Kidney (tissue), 14 donors: Measurements from ENCODE around the gene NCOA3. TPM values are rescaled to one million over a fixed set of nuclear protein-coding genes. Genes with fewer than 3 reads are reported as not detected.

Experiments
- DNase-seq, 5 donors: peaks; one replicate each; pipeline ENCODE4 v3.0.0-alpha.2; 2013 to 2020
- FAIRE-seq: peaks from 2 replicates; lab custom pipeline; 2012; peaks lifted over from hg19 to GRCh38; lab: Jason Lieb, UNC
- H3K27ac ChIP-seq, 2 donors: one replicate each; pipeline ENCODE4 v1.7.0; 2013; ENCODE audit warnings: low read depth in 2 of 2, low read length in 2 of 2, inconsistent platforms in 1 of 2
- H3K27me3 ChIP-seq: one replicate; pipeline ENCODE4 v1.7.1; 2013; ENCODE audit warnings: low read length, inconsistent platforms; ENCODE audit not compliant: control insufficient read depth, insufficient read depth
- H3K36me3 ChIP-seq, 3 donors: one replicate each; pipeline versions ENCODE4 v1.7.0 to v1.7.1; 2013; ENCODE audit warnings: low read length in 3 of 3, control low read depth in 1 of 3, inconsistent platforms in 1 of 3; ENCODE audit not compliant: insufficient read depth in 3 of 3, control insufficient read depth in 2 of 3
- H3K4me1 ChIP-seq, 3 donors: one replicate each; pipeline versions ENCODE4 v1.7.0 to v1.7.1; 2013; ENCODE audit warnings: low read length in 3 of 3, inconsistent platforms in 1 of 3, low read depth in 1 of 3; ENCODE audit not compliant: control insufficient read depth in 2 of 3, insufficient read depth in 2 of 3
- H3K4me3 ChIP-seq, 3 donors: one replicate each; pipeline versions ENCODE4 v1.7.0 to v1.8.1; 2013; ENCODE audit warnings: low read length in 3 of 3, control low read depth in 1 of 3, inconsistent platforms in 1 of 3
- H3K9ac ChIP-seq, 3 donors: one replicate each; pipeline versions ENCODE4 v1.7.0 to v1.7.1; 2013; ENCODE audit warnings: low read length in 3 of 3, control low read depth in 1 of 3, inconsistent platforms in 1 of 3
- H3K9me3 ChIP-seq, 3 donors: one replicate each; pipeline versions ENCODE4 v1.7.0 to v1.7.1; 2013; ENCODE audit warnings: low read length in 3 of 3, control low read depth in 1 of 3, inconsistent platforms in 1 of 3; ENCODE audit not compliant: control insufficient read depth in 2 of 3, insufficient read depth in 1 of 3
- CTCF ChIP-seq: IDR thresholded peaks from 3 replicates; pipeline ENCODE4 v1.5.1; 2012; ENCODE audit warnings: mild to moderate bottlenecking, moderate library complexity, borderline replicate concordance; ENCODE audit not compliant: insufficient read depth; ENCODE audit errors: extremely low read depth
- intact Hi-C: fragments of 100-400 bp; cut with DNase I; formaldehyde crosslinking; loops from one replicate; pipeline ENCODE4 v1.11.1; 2022
- polyA plus RNA-seq: library from polyadenylated mRNA; stranded (reverse); fragments of 350-450 nt; fragmentation: Illumina TruSeq; extraction: RNeasy Lipid Tissue Mini Kit (QIAGEN cat#74804); gene quantifications from one replicate; pipeline ENCODE4 v1.2.3, GENCODE V29; 2014; ENCODE audit warnings: low read depth, low replicate concordance; ENCODE audit not compliant: insufficient read depth
- total RNA-seq: library from RNA; stranded (reverse); fragmentation: NEBNext Ultra II Directional; extraction: Animal tissue kit (Norgen Biotek cat#: 25700); gene quantifications from one replicate; pipeline ENCODE4 v1.2.1, GENCODE V29; 2021
- donor health status: control.
- donor health status: control.
- donor health status: control.
- donor health status: control.
- donor health status: control.
- donor health status: DM: yes; HTN: yes; CAD: no.
- donor health status: Normal renal cell carcinoma (clear cell type).

Gene NCOA3
- total and polyA plus RNA-seq, 2 donors from 2014 or later: 4.9 to 38.8 TPM

GRCh38 chr20:47666304-47666703, 164.6 kb downstream of the NCOA3 start:
- intact Hi-C loops: loop anchor here (5.0 kb wide), 1 partner anchor 956 kb away; no protein-coding TSS in a partner anchor
- Histone ChIP-seq H3K27me3 (no peaks in the 10 kb centered on the region), H3K36me3 (peaks cover 0 to 8% (median 6%) of the 10 kb centered on the region in 3 donors), H3K4me3 (no peak overlapping the region), H3K27ac (no peak overlapping the region), H3K9me3 (no peaks in the 10 kb centered on the region), H3K9ac (no peak overlapping the region), H3K4me1 (peaks cover 0 to 10% (median 0%) of the 10 kb centered on the region in 3 donors)
- DNase-seq: no peak
- TF ChIP-seq CTCF: no peak
- no peak for FAIRE-seq

GRCh38 chr20:47667086-47667485, 165.4 kb downstream of the NCOA3 start:
- no peaks in the 10 kb centered on the region for H3K9me3 ChIP-seq
- intact Hi-C loops: loop anchor here (5.0 kb wide), 1 partner anchor 955 kb away; no protein-coding TSS in a partner anchor
- TF ChIP-seq CTCF: no peak
- no peak overlapping the region for H3K4me3 ChIP-seq
- H3K9ac ChIP-seq: no peak overlapping the region
- H3K27ac ChIP-seq: no peak overlapping the region
- DNase-seq: no peak
- H3K36me3 ChIP-seq: peaks cover 0 to 4% (median 0%) of the 10 kb centered on the region in 3 donors
- FAIRE-seq: no peak
- H3K4me1 ChIP-seq: peaks cover 0 to 10% (median 0%) of the 10 kb centered on the region in 3 donors
- H3K27me3 ChIP-seq: no peaks in the 10 kb centered on the region

- no peak for TF ChIP-seq CTCF
- intact Hi-C loops: loop anchor here (5.0 kb wide), 1 partner anchor 955 kb away; no protein-coding TSS in a partner anchor
Observed at GRCh38 chr20:47667531-47668312, 166.0 kb downstream of the NCOA3 start.

More at GRCh38 chr20:47667531-47668312, 166.0 kb downstream of the NCOA3 start:
- FAIRE-seq (no peak), DNase-seq (peak in 1 of 5 donors; percentile 31)
- Histone ChIP-seq H3K9ac (no peak overlapping the region), H3K36me3 (peaks cover 0 to 2% (median 0%) of the 10 kb centered on the region in 3 donors), H3K27me3 (no peaks in the 10 kb centered on the region), H3K4me3 (no peak overlapping the region), H3K27ac (no peak overlapping the region), H3K4me1 (peaks cover 0 to 10% (median 0%) of the 10 kb centered on the region in 3 donors), H3K9me3 (no peaks in the 10 kb centered on the region)
